ENCODE results near the gene LYVE1.
"Not testable (repeated sequence)": the region's sequence is repeated elsewhere in the genome, so short reads cannot be mapped to it uniquely, and the experiment has no call there.

The LYVE1 gene

GRCh38 chr11:10568486-10568941 is at the start of gene LYVE1:
TSS of gene LYVE1 (minus strand) at chr11:10568665. CDS start at chr11:10568532, 133 bp downstream.
- DNase-seq (ENCODE audit: low spot score), result no peak

DNA sequence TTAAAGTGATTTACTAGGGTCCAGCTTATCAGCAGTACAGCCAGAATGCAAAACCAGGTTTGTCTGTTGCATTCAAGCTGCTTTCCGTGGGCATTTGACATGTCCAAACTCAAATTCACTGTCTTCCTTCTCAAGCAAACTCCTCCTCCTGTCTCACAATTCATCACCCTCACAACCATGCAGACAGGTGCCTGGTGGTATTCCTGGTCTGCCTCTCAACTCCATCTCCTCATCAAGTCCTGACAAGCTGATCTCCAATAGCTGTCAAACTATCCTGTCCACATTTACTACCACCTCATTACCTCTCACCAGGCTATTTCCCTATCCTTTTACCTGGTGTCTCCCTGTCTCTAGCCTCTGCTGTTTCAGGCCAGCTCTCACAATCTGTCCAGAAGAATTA is 49.1 kb upstream of the LYVE1 start:
- no peak for DNase-seq (ENCODE audit: low spot score)

- DNase-seq (ENCODE audit: low spot score), result no peak
Observed at GRCh38 chr11:10611979-10612862, 43.8 kb upstream of the LYVE1 start.

DNA sequence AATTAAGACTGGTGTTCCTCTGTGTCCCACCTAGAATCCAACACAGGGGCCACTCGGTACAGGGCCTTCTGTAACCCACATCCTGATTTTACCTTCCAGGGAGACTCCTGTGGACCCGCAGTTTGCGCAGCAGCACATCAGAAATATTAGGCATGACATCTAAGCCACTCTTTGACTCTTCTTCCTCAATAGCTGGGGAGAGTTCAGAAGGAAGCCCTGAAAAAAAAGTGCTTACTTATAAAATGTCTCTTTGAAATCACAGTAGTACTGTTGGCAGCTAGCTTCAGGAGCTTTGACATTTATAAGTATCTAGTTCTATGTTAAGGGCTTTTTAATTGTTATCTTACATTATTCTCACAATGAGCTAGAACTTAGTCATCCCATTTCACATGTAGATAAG is 41.2 kb upstream of the LYVE1 start:
- DNase-seq (ENCODE audit: low spot score), result no peak

DNA sequence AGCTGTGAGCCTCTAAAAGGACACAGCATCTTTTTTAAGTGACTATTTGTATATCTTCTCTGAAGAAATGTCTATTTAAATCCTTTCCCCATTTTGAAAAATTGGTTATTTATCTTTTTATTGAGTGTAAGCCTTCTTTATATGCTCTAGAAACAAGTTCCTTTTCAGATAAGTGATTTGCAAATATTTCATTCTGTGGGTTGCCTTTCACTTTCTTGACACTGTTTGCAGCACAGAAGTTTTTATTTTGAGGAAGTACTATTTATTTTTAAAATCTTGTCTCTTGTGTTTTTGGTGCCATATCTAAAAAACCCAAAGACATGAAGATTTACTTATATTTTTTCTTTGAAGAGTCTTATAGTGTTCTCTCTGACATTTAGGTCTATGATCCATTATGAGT is 40.1 kb upstream of the LYVE1 start:
- DNase-seq (ENCODE audit: low spot score), result no peak

DNA sequence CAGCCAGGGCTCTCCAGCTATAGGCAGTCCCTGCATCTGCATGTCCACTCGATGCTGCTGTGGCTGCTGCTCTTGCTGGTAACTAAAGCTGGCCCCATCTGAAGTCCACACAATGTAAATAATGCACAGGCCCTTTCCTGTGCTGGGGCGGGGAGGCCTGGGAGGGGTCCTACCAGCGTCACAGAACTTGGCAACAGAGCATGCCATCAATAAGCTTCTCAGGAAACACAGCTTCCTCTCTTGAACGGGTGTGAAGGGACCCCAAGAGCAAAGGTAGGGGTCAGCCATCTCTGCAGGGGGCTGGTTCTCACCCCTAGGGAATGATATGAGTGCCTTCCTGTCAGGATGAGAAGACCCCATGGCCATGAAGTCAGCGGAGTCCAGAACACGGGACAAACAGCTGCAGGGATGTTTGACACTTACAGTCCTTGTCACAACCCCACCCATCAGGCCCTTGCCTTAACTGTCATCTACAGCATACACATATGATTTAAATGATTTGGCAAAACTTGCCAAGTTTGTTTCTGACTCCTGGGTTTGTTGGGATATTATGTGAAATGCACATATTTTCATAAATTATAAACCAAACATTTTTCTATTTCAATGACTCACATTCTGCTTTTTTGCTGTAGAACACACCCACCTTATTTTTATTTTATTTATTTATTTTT is 39.1 kb upstream of the LYVE1 start:
- DNase-seq (ENCODE audit: low spot score), result no peak

GRCh38 chr11:10606536-10607208 is 38.2 kb upstream of the LYVE1 start:
- no peak for DNase-seq (ENCODE audit: low spot score)

- DNase-seq (ENCODE audit: low spot score), result no peak
Observed at GRCh38 chr11:10605941-10606381, 37.5 kb upstream of the LYVE1 start.

- DNase-seq (ENCODE audit: low spot score), result no peak
Observed at GRCh38 chr11:10604798-10605197, 36.3 kb upstream of the LYVE1 start.

DNA sequence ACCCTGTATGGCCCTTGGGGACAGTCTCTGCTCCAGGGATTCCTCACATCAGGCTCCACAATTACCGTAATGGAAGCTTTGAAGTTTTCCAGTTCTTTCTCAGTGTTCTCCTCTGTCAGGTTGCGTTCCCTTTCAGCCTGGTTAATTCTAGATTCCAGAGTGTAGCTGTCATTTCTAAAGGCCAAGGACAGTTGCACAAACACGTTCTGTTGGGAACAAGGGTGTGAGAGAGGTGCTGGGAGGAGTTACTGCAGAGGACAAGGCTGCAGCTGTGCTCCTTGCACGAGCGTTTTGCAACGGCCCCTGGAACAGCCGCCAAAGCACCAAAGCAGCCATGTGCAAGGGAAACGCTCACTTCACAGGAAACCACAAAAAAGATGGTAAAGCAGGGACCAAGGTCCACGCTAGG is 35.9 kb upstream of the LYVE1 start:
- DNase-seq (ENCODE audit: low spot score), result no peak

- DNase-seq (ENCODE audit: low spot score), result no peak
Observed at GRCh38 chr11:10603721-10604297, 35.3 kb upstream of the LYVE1 start.

GRCh38 chr11:10602945-10603344 is 34.5 kb upstream of the LYVE1 start:
- DNase-seq (ENCODE audit: low spot score), result no peak

- DNase-seq (ENCODE audit: low spot score), result no peak
Observed at GRCh38 chr11:10602366-10602765, 33.9 kb upstream of the LYVE1 start.

- no peak for DNase-seq (ENCODE audit: low spot score)
Observed at GRCh38 chr11:10601837-10602236, 33.4 kb upstream of the LYVE1 start.

GRCh38 chr11:10600570-10601248 is 32.2 kb upstream of the LYVE1 start:
- no peak for DNase-seq (ENCODE audit: low spot score)

- DNase-seq (ENCODE audit: low spot score), result no peak
Observed at GRCh38 chr11:10599388-10600175, 31.1 kb upstream of the LYVE1 start.

DNA sequence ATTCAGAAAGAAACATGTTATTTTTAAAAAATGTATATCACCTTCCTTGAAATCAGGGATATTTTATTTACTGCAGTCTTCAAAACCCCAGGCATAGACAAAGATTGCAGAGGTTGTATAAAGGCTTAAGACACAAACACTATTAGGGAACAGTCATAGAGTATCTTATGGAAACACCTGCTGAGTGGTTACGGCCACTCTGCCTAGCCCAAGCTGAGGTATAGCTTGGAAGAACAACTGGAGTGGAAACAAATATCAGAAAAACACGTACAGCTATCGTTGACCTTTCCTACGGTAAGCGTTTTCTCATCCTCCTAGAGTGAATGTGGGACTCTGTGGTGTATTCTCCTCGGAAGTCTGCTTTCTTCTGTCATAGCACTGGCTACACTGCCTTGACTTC is 30.4 kb upstream of the LYVE1 start:
- no peak for DNase-seq (ENCODE audit: low spot score)

- no peak for DNase-seq (ENCODE audit: low spot score)
Observed at GRCh38 chr11:10597877-10598351, 29.4 kb upstream of the LYVE1 start.

DNA sequence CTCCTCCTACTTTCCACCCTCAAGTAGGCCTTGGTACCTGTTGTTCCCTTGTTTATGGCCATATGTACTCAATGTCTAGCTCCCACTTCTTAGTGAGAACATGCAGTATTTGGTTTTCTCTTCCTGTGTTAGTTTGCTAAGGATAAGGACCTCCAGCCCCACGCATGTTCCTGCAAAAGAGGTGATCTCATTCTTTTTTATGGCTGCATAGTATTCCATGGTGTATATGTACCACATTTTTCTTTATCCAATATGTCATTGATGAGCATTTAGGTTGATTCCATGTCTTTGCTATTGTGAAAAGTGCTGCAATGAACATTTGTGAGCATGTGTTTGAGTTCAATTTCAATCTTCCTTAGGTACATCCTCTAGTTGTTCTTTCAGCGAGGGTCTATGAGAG is 27.4 kb upstream of the LYVE1 start:
- not testable (repeated sequence) for DNase-seq (ENCODE audit: low spot score)

GRCh38 chr11:10594407-10594806 is 25.9 kb upstream of the LYVE1 start:
- no peak for DNase-seq (ENCODE audit: low spot score)

- DNase-seq (ENCODE audit: low spot score), result no peak
Observed at GRCh38 chr11:10592331-10592730, 23.9 kb upstream of the LYVE1 start.

All from CD4-positive, alpha-beta T cell treated with Interleukin-15 for 4 hours (primary cell).